Testis (tissue), 3 donors: ENCODE results near the gene LAG3. TPM values are rescaled to one million over a fixed set of nuclear protein-coding genes. Genes with fewer than 3 reads are reported as not detected.

Source experiments
- DNase-seq: peaks from one replicate; pipeline ENCODE4 v3.0.0-alpha.2; 2019
- H3K27ac ChIP-seq, 2 donors: fragments of 200-600 bp; sonication (generic); one replicate each; pipeline ENCODE4 v1.5.1; 2019
- H3K27me3 ChIP-seq: fragments of 200-600 bp; sonication (generic); one replicate; pipeline ENCODE4 v1.5.1; 2019
- H3K36me3 ChIP-seq: fragments of 200-600 bp; sonication (generic); one replicate; pipeline ENCODE4 v1.5.1; 2017; ENCODE audit warnings: low read depth; ENCODE audit errors: missing control alignments
- H3K4me1 ChIP-seq: fragments of 200-600 bp; sonication (generic); one replicate; pipeline ENCODE4 v1.5.1; 2019
- H3K4me3 ChIP-seq, 2 donors: fragments of 200-600 bp; sonication (generic); one replicate each; pipeline ENCODE4 v1.5.1; 2017 to 2019
- H3K9me3 ChIP-seq: fragments of 200-600 bp; sonication (generic); one replicate; pipeline ENCODE4 v1.5.1; 2017
- CTCF ChIP-seq, 3 experiments: fragments of 450-650 bp in 2 of 3; fragments of 200-600 bp in 1 of 3; sonication (generic) in 1 of 3; IDR thresholded peaks; one replicate each; pipeline ENCODE4 v1.5.1; 2016 to 2019; ENCODE audit warnings: antibody characterized with exemption in 3 of 3, mild to moderate bottlenecking in 2 of 3, moderate library complexity in 1 of 3
- POLR2A ChIP-seq: fragments of 450-650 bp; IDR thresholded peaks from one replicate; pipeline ENCODE4 v1.6.1; 2017; ENCODE audit warnings: antibody characterized with exemption, mild to moderate bottlenecking, moderate library complexity
- WGBS, 2 donors: methylation state at CpG; one replicate each; pipeline ENCODE4 v1.1.5; 2018; 5-methylcytosine and 5-hydroxymethylcytosine counted together
- intact Hi-C: fragments of 100-400 bp; cut with DNase I; formaldehyde crosslinking; loops from one replicate; pipeline ENCODE4 v1.15.1; 2023; ENCODE audit warnings: low total_unique reads
- polyA plus RNA-seq: library from polyadenylated mRNA; stranded (reverse); fragments of 350-450 nt; fragmentation: Illumina TruSeq; extraction: RNeasy Lipid Tissue Mini Kit (QIAGEN cat#74804); gene quantifications from one replicate; pipeline ENCODE4 v1.2.3, GENCODE V29; 2014; ENCODE audit warnings: low read depth, low replicate concordance; ENCODE audit not compliant: insufficient read depth
- total RNA-seq, 2 donors: library from RNA; depleted of rRNA; stranded (reverse); fragments of >200 nt; gene quantifications; one replicate each; pipeline ENCODE4 v1.2.3, GENCODE V29; 2016

LAG3 gene
- total and polyA plus RNA-seq, 3 donors from 2014 or later, result 4.1 to 7.1 (median 6.3) TPM

GRCh38 chr12:6778574-6779550, 6.5 kb downstream of the LAG3 start:
- no peaks in the 10 kb centered on the region for H3K36me3 ChIP-seq
- no peaks in the 10 kb centered on the region for H3K27me3 ChIP-seq
- H3K4me3 ChIP-seq, result peak overlapping the region; percentile 29 to 43
- H3K9me3 ChIP-seq, result no peaks in the 10 kb centered on the region
- TF ChIP-seq CTCF (IDR thresholded peaks at IDR 0.05), result peak; percentile 85 to 96 (median 94)
- no peak for TF ChIP-seq POLR2A
- peaks cover 22% of the 10 kb centered on the region for H3K4me1 ChIP-seq
- WGBS, 2 donors, result 3% methylated on average over 11 to 35 of the region's 35 CpGs
- DNase-seq, result peak; percentile 96
- H3K27ac ChIP-seq, result peak overlapping the region; percentile 84 to 87
- intact Hi-C loops, result loop anchor here (10.0 kb wide), 1 partner anchor 46 kb away; the partner anchor contains the start of genes GPR162 and P3H3

- Histone ChIP-seq H3K4me1 (peaks cover 18% of the 10 kb centered on the region), H3K9me3 (no peaks in the 10 kb centered on the region), H3K4me3 (no peak overlapping the region), H3K27ac (peak overlapping the region in 1 of 2 donors; percentile 87), H3K36me3 (no peaks in the 10 kb centered on the region), H3K27me3 (no peaks in the 10 kb centered on the region)
- TF ChIP-seq POLR2A, result no peak
- no peak for TF ChIP-seq CTCF (IDR thresholded peaks at IDR 0.05)
- WGBS, 2 donors, result 80 to 87% methylated on average over 6 of the region's 6 CpGs
- intact Hi-C loops, result loop anchor here (10.0 kb wide), 1 partner anchor 45 kb away; the partner anchor contains the start of genes GPR162 and P3H3
- no peak for DNase-seq
Measured at GRCh38 chr12:6779708-6780432, 7.5 kb downstream of the LAG3 start.

GRCh38 chr12:6780573-6780972, 8.3 kb downstream of the LAG3 start:
- Histone ChIP-seq H3K27ac (peak overlapping the region in 1 of 2 donors; percentile 50), H3K4me3 (no peak overlapping the region), H3K9me3 (no peaks in the 10 kb centered on the region), H3K27me3 (no peaks in the 10 kb centered on the region), H3K4me1 (peaks cover 18% of the 10 kb centered on the region), H3K36me3 (no peaks in the 10 kb centered on the region)
- intact Hi-C loops, result no loop called here
- TF ChIP-seq CTCF (IDR thresholded peaks at IDR 0.05), result no peak
- TF ChIP-seq POLR2A, result no peak
- no peak for DNase-seq
- 82 to 84% methylated on average over 6 of the region's 6 CpGs for WGBS, 2 donors

GRCh38 chr12:6782119-6782518, 9.8 kb downstream of the LAG3 start:
- 47% methylated on average over 6 of the region's 6 CpGs for WGBS, 2 donors
- Histone ChIP-seq H3K27ac (no peak overlapping the region), H3K9me3 (no peaks in the 10 kb centered on the region), H3K36me3 (no peaks in the 10 kb centered on the region), H3K27me3 (no peaks in the 10 kb centered on the region), H3K4me1 (peaks cover 20% of the 10 kb centered on the region), H3K4me3 (no peak overlapping the region)
- TF ChIP-seq POLR2A (no peak), CTCF (IDR thresholded peaks at IDR 0.05) (no peak)
- intact Hi-C loops, result no loop called here
- no peak for DNase-seq
